Esophagus muscularis mucosa (tissue), 4 donors: ENCODE results near the gene CPXM1.

Experiments
- CTCF ChIP-seq, 3 experiments: fragments of 200-600 bp in 2 of 3; fragments of 450-650 bp in 1 of 3; sonication (generic) in 2 of 3; IDR thresholded peaks; one replicate each; pipeline ENCODE4 v1.5.1; 2017 to 2019; ENCODE audit warnings: antibody characterized with exemption in 3 of 3, mild to moderate bottlenecking in 2 of 3, moderate library complexity in 1 of 3
- EP300 ChIP-seq: sonication (generic); formaldehyde crosslinking; IDR thresholded peaks from one replicate; pipeline ENCODE4 v1.6.1; 2017; ENCODE audit warnings: antibody characterized with exemption
- POLR2A ChIP-seq: fragments of 450-650 bp; IDR thresholded peaks from one replicate; pipeline ENCODE4 v1.6.1; 2017; ENCODE audit warnings: antibody characterized with exemption, moderate library complexity, mild to moderate bottlenecking, low read depth

GRCh38 chr20:2838847-2839671, 38.6 kb upstream of the CPXM1 start:
- TF ChIP-seq POLR2A (no peak), EP300 (no peak), CTCF (IDR thresholded peaks at IDR 0.05) (no peak)
